Endothelial cell of umbilical vein (primary cell): Measurements from ENCODE around the gene CCNY. TPM values are rescaled to one million over a fixed set of nuclear protein-coding genes. Genes with fewer than 3 reads are reported as not detected.

Experiments
- BruUV-seq: library from RNA; stranded (reverse); fragments of 400-500 nt; replicated peaks from 2 replicates; lab custom pipeline; 2021; lab: Mats Ljungman, UMichigan
- CTCF ChIA-PET: fragments of 300-600, 350-600 bp; sonication (Branson Sonifier 250); formaldehyde crosslinking; loops from one replicate; lab custom pipeline; 2021; ENCODE audit warnings: antibody characterized with exemption, inconsistent platforms; lab: Charles Lee
- POLR2A ChIA-PET: fragments of 300-600, 350-600 bp; sonication (Branson Sonifier 250); formaldehyde crosslinking; loops from one replicate; lab custom pipeline; 2021; ENCODE audit warnings: antibody characterized with exemption, inconsistent platforms; lab: Charles Lee
- DNase-seq: peaks from one replicate; pipeline ENCODE4 v3.0.0-alpha.2; 2011; ENCODE audit warnings: low read depth, low spot score
- FAIRE-seq: peaks from 2 replicates; lab custom pipeline; 2011; peaks lifted over from hg19 to GRCh38; lab: Jason Lieb, UNC
- H2AFZ ChIP-seq: 2 replicates; pipeline ENCODE4 v1.6.0; 2012; ENCODE audit warnings: low read depth, low read length, control low read depth, inconsistent platforms
- H3K27ac ChIP-seq: 2 replicates; pipeline ENCODE4 v1.5.1; 2011; ENCODE audit warnings: low read depth, mild to moderate bottlenecking, control low read depth, low read length, moderate library complexity; ENCODE audit not compliant: insufficient read depth
- H3K27me3 ChIP-seq, 2 experiments: 2 replicates each; pipeline versions ENCODE4 v1.6.0 to v1.6.1; 2011; ENCODE audit warnings: low read length in 2 of 2, mixed read lengths in 1 of 2; ENCODE audit not compliant: control insufficient read depth in 2 of 2, insufficient read depth in 2 of 2
- H3K36me3 ChIP-seq, 2 experiments: 2 replicates in 1 of 2; 3 replicates in 1 of 2; pipeline ENCODE4 v1.5.1; 2011; ENCODE audit warnings: low read length in 2 of 2, mild to moderate bottlenecking in 1 of 2, moderate library complexity in 1 of 2; ENCODE audit not compliant: control insufficient read depth in 2 of 2, insufficient read depth in 2 of 2; ENCODE audit errors: extremely low read depth in 1 of 2
- H3K4me1 ChIP-seq: 3 replicates; pipeline ENCODE4 v1.5.1; 2011; ENCODE audit warnings: mild to moderate bottlenecking, low read length; ENCODE audit not compliant: control insufficient read depth, insufficient read depth; ENCODE audit errors: extremely low read depth
- H3K4me2 ChIP-seq: 2 replicates; pipeline ENCODE4 v1.6.1; 2011; ENCODE audit warnings: low read length, control low read depth, mixed read lengths; ENCODE audit not compliant: insufficient read depth
- H3K4me3 ChIP-seq, 3 experiments: fragments of 200-600 bp in 1 of 3; sonication (generic), shearing (Covaris generic) in 1 of 3; replicated peaks in 1 of 3; 2 replicates each; pipeline ENCODE4 v1.5.1; 2011 to 2016; ENCODE audit warnings: control low read depth in 3 of 3, low read length in 3 of 3, mild to moderate bottlenecking in 2 of 3, inconsistent platforms in 1 of 3, low read depth in 1 of 3, moderate library complexity in 1 of 3; ENCODE audit not compliant: insufficient read depth in 1 of 3
- H3K79me2 ChIP-seq: 2 replicates; pipeline ENCODE4 v1.6.0; 2012; ENCODE audit warnings: low read length, inconsistent platforms; ENCODE audit not compliant: control insufficient read depth, insufficient read depth
- H3K9ac ChIP-seq: replicated peaks from 2 replicates; pipeline ENCODE3; 2011; ENCODE audit warnings: low read length, control low read depth; ENCODE audit not compliant: insufficient read depth; ENCODE audit errors: extremely low read depth
- H3K9me1 ChIP-seq: replicated peaks from 3 replicates; pipeline ENCODE4 v1.6.0; 2011; ENCODE audit warnings: mild to moderate bottlenecking, low read length; ENCODE audit not compliant: control insufficient read depth, insufficient read depth; ENCODE audit errors: extremely low read depth
- H3K9me3 ChIP-seq: replicated peaks from 2 replicates; pipeline ENCODE4 v1.5.1; 2012; ENCODE audit warnings: low read length, inconsistent platforms; ENCODE audit not compliant: control insufficient read depth, insufficient read depth
- H4K20me1 ChIP-seq: replicated peaks from 2 replicates; pipeline ENCODE3; 2011; ENCODE audit warnings: mild to moderate bottlenecking, low read length; ENCODE audit not compliant: control insufficient read depth, insufficient read depth; ENCODE audit errors: extremely low read depth
- CTCF ChIP-seq, 2 donors: IDR thresholded peaks; 1 replicate in 1 of 2; 2 replicates in 1 of 2; pipeline ENCODE4 v1.5.1; 2011; ENCODE audit warnings: low read length in 2 of 2, mild to moderate bottlenecking in 2 of 2, moderate library complexity in 2 of 2, control low read depth in 1 of 2, inconsistent platforms in 1 of 2, low read depth in 1 of 2; ENCODE audit not compliant: insufficient read depth in 1 of 2; ENCODE audit errors: extremely low read depth in 1 of 2
- EZH2 ChIP-seq: IDR thresholded peaks from 2 replicates; pipeline ENCODE4 v1.6.1; 2012; ENCODE audit warnings: borderline replicate concordance, low read depth, mild to moderate bottlenecking, moderate library complexity, low read length, inconsistent platforms; ENCODE audit not compliant: severe bottlenecking
- FOS ChIP-seq: IDR thresholded peaks from 2 replicates; pipeline ENCODE4 v1.6.1; 2011; ENCODE audit warnings: mild to moderate bottlenecking, low read length, moderate library complexity, borderline replicate concordance; ENCODE audit not compliant: insufficient read depth
- MYC ChIP-seq: IDR thresholded peaks from one replicate; pipeline ENCODE4 v1.6.1; 2011; ENCODE audit warnings: mild to moderate bottlenecking, low read depth, low read length
- dilution Hi-C: fragments of 300-500 bp; cut with MboI; formaldehyde crosslinking; loops from one replicate; pipeline ENCODE4 v1.15.0; 2019; ENCODE audit warnings: low sequenced_read_pairs; ENCODE audit not compliant: extremely low pct_ligation_motif_present
- intact Hi-C: fragments of 100-400 bp; cut with micrococcal nuclease; formaldehyde crosslinking; loops from one replicate; pipeline ENCODE4 v1.10.0; 2022
- polyA plus RNA-seq, 4 experiments: library from polyadenylated mRNA; depleted of rRNA in 3 of 4; stranded (reverse) in 3 of 4; unstranded in 1 of 4; fragments of >200 nt; gene quantifications; 2 replicates each; pipeline versions ENCODE4 v1.2.1 to v1.2.3, GENCODE V29; 2011 to 2012; ENCODE audit warnings: missing spikeins in 1 of 4
- total RNA-seq: library from RNA; stranded (reverse); gene quantifications from 2 replicates; pipeline ENCODE4 v1.2.3, GENCODE V29; 2021

Gene CCNY
- total and polyA plus RNA-seq, 2 donors (not counting 3 experiments of a cell fraction or from before 2014, with no cell fraction given) = 61.5 to 107 TPM

DNA sequence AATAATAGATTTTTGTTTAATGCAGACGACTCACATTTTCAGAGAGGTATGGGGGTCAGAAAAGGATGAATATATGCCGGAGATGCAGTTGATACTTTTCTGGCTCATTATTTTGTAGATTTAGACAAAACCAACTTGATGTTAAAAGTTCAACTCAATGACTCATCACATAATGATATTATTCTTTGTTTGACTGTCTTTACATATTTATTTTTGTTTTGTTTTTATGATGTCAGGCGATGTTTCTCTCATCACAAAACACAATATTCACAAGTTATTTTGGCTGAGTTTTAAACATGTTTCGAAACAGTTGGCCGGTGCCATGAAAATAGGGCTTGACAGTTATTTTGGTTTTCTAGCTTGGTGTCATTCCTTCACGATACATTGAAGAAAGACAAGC lies 270.1 kb downstream of the CCNY start:
- CTCF ChIA-PET = interaction anchor here (1.0 kb wide), 1 partner anchor 14 kb away, joined by 3 read pairs; no protein-coding TSS in a partner anchor
- H2AFZ ChIP-seq = no peak overlapping the region
- POLR2A ChIA-PET = no interaction called here
- no peaks in the 10 kb centered on the region for H3K4me1 ChIP-seq
- no peaks in the 10 kb centered on the region for H3K9me1 ChIP-seq
- BruUV-seq = no TSS peak
- dilution Hi-C loops = no loop called here
- no peaks in the 10 kb centered on the region for H3K79me2 ChIP-seq
- TF ChIP-seq CTCF (IDR thresholded peaks at IDR 0.05; ENCODE audit: extremely low read depth in 1 of 2, insufficient read depth in 1 of 2, low read depth in 1 of 2, low read length in 2 of 2) (no peak), FOS (peak; percentile 34)
- intact Hi-C loops = no loop called here
- H3K4me3 ChIP-seq = no peak overlapping the region
- no peak overlapping the region for H3K27ac ChIP-seq
- peaks cover 16 to 28% of the 10 kb centered on the region in 2 experiments for H3K27me3 ChIP-seq
- H4K20me1 ChIP-seq = no peaks in the 10 kb centered on the region
- DNase-seq = no peak
- FAIRE-seq = peak; percentile 86
- no peak overlapping the region for H3K9ac ChIP-seq
- no peaks in the 10 kb centered on the region for H3K9me3 ChIP-seq
- H3K36me3 ChIP-seq = no peaks in the 10 kb centered on the region
- no peak overlapping the region for H3K4me2 ChIP-seq

DNA sequence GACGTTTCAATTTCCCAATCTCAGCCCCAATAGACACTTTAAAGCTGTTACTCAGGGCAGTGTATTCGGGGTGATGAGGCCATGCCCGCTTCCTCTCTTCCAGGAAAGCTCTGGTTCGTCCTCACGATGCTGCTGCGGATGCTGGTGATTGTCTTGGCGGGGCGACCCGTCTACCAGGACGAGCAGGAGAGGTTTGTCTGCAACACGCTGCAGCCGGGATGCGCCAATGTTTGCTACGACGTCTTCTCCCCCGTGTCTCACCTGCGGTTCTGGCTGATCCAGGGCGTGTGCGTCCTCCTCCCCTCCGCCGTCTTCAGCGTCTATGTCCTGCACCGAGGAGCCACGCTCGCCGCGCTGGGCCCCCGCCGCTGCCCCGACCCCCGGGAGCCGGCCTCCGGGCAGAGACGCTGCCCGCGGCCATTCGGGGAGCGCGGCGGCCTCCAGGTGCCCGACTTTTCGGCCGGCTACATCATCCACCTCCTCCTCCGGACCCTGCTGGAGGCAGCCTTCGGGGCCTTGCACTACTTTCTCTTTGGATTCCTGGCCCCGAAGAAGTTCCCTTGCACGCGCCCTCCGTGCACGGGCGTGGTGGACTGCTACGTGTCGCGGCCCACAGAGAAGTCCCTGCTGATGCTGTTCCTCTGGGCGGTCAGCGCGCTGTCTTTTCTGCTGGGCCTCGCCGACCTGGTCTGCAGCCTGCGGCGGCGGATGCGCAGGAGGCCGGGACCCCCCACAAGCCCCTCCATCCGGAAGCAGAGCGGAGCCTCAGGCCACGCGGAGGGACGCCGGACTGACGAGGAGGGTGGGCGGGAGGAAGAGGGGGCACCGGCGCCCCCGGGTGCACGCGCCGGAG lies 271.4 kb downstream of the CCNY start:
- H3K27ac ChIP-seq = no peak overlapping the region
- TF ChIP-seq FOS = no peak
- no peak for TF ChIP-seq MYC
- peak; percentile 56 for TF ChIP-seq EZH2
- peak; percentile 46 for FAIRE-seq
- no peaks in the 10 kb centered on the region for H3K9me1 ChIP-seq
- H3K4me3 ChIP-seq = peak overlapping the region; percentile 10 to 56 (median 32)
- H3K9me3 ChIP-seq = no peaks in the 10 kb centered on the region
- ChIA-PET CTCF (interaction anchor here (1.0 kb wide), 1 partner anchor 44 kb away, joined by 3 read pairs; no protein-coding TSS in a partner anchor), POLR2A (no interaction called here)
- no peak for DNase-seq
- intact Hi-C loops (no loop called here), dilution Hi-C loops (no loop called here)
- no TSS peak for BruUV-seq
- H3K79me2 ChIP-seq = no peaks in the 10 kb centered on the region
- peaks cover 20 to 28% of the 10 kb centered on the region in 2 experiments for H3K27me3 ChIP-seq
- H3K4me1 ChIP-seq = no peaks in the 10 kb centered on the region
- H3K4me2 ChIP-seq = peak overlapping the region; percentile 80
- H3K9ac ChIP-seq = peak overlapping the region; percentile 34
- no peaks in the 10 kb centered on the region for H3K36me3 ChIP-seq
- peak overlapping the region; percentile 98 for H2AFZ ChIP-seq
- H4K20me1 ChIP-seq = no peaks in the 10 kb centered on the region
